NOMO-1 treated with dmso at 0.1 percent for 144 hours (cell line): ENCODE results near the gene FCMR.
"Not testable (repeated sequence)": the region's sequence is repeated elsewhere in the genome, so short reads cannot be mapped to it uniquely, and the experiment has no call there.

Experiments
- DNase-seq: peaks from one replicate; lab custom pipeline; 2025; ENCODE audit not compliant: unreplicated experiment; lab: John Stamatoyannopoulos, UW

FCMR gene

DNA sequence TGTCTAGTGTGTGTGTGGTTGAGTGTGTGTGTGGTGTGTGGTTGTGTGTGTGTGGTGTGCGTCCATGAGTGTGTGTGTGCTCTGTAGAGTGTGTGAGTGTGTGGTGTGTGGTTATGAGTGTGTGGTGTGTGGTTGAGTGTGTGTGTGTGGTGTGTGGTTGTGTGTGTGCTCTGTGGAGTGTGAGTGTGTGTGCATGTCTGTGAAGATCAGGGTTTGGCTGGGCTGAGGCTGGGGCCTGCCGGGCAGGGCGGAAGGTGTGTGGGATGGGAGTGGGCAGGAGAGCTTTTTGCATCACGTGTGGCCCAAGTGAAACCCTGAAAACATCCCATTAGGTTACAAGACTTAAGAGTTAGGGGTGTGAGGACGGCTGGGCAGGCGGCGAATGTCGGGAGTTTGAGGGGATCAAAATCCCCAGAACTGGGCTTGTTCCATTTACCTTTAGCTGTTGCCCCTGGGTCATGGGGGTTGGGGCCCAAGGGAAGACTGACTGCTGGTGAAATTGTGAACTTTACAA, 2.9 kb upstream of the FCMR start:
- DNase-seq: no peak

DNA sequence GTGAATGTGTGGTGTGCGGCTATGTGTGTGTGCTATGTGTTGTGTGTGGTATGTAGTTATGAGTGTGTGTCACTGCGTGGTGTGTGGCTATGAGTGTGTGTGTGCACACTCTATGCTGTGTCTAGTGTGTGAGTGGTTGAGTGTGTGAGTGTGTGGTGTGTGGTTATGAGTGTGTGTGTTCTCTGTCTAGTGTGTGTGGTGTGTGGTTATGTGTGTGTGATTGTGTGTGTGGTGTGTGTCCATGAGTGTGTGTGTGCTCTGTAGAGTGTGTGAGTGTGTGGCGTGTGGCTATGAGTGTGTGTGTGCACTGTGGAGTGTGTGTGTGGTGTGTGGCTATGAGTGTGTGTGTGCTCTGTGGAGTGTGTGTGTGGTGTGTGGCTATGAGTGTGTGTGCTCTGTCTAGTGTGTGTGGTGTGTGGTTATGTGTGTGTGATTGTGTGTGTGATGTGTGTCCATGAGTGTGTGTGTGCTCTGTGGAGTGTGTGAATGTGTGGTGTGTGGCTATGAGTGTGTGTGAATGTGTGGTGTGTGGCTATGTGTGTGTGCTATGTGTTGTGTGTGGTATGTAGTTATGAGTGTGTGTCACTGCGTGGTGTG, 2.3 kb upstream of the FCMR start:
- not testable (repeated sequence) for DNase-seq

DNA sequence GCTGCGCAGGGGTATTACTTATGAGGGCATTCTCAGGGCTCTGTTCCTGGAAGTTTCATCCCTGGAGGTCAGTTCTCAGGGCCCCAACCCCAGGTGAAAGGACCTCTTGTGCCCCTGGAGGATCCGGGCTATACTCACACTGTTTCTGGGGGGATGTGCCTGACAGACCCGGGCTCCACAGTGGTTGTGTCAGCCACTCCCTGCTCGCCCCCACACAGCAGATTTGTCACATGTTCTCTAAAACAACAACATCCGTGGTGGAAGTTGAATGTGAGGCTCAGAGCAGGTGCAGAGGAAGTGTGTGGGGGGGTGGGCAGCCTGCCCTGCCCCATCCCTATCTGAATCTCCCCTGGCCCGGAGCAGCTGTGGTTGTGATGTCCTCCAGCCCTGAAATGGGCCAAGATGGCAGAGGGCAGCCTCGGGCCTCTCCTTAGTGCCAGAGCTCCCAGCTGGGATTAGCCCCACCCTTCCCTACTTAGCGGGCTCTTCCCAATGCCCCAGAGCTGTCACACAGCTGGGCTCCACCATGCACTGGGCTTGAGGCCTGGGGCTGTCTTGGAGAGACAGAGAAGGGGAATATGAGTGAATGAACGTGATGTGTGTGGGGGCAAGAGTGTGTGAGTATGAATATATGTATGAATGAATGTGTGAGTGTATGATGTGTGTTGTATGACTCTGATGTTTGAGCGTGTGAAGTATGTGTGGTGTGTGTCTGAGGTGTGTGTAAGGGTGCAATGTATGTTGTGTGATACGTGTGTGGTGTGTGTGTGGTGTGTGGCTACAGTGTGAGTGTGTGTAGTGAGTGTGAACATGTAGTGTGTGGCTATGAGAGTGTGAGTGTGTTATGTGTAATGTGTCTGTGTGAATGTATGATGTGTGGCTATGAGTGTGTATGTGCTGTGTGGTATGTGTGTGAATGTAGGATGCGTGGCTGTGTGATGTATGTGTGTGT, 1.5 kb upstream of the FCMR start:
- no peak for DNase-seq

- DNase-seq: no peak
Observed at GRCh38 chr1:206922524-206922923, 783 bp upstream of the FCMR start.

DNA sequence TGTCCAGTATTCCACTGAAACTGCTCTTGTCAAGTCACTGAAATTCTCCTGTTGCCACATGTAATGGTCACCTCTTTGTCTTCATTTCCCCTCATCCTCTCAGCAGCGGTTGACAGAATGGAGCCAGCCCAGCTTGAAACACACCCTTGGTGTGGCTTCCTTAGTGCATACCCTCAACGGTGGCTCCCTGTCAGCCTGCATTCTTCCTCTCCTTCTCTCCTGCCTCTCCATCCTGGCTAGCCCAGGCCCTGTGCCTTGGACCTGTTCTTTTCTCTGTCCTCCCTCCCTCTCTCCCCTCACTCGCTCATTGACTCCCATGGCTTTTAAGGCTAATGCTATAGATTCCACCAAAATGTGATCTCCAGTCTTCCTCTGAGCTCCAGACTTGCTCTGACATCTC, 3.7 kb downstream of the FCMR start:
- no peak for DNase-seq

DNA sequence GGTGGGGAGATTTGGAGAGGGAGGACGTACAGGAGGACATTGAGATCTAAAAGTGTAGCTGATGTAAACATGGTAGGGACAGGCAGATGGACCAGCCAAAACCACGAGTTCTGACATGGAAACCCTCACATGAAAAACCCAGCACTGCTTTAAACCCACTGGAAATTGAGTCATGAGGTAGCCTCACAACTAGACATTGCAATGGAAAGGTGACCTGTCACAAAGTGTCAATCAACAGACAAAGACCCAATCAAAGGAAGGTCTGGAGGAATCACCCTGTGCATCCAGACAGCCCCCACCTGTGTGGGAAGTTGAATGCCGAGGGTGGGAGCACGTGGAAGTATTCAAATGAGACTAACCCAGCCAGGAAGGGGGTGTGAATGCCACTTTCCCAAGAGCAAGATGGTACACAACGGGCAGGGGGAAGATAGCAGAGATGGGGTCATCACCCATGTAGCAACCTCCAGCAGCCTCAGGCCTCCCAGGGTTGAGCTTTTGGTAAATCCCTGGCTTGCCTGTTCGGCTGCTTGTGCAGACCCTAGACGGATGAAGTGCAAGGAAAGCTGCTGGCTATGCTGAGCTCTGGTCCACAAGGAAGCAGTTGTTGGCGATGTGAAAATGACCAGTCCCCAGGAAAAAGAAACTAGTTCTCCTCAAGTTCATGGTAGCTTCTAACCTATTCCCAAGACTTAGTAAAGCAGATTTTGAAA, 5.6 kb downstream of the FCMR start:
- DNase-seq: no peak

- DNase-seq: no peak
Observed at GRCh38 chr1:206915030-206915735, 6.6 kb downstream of the FCMR start.

DNA sequence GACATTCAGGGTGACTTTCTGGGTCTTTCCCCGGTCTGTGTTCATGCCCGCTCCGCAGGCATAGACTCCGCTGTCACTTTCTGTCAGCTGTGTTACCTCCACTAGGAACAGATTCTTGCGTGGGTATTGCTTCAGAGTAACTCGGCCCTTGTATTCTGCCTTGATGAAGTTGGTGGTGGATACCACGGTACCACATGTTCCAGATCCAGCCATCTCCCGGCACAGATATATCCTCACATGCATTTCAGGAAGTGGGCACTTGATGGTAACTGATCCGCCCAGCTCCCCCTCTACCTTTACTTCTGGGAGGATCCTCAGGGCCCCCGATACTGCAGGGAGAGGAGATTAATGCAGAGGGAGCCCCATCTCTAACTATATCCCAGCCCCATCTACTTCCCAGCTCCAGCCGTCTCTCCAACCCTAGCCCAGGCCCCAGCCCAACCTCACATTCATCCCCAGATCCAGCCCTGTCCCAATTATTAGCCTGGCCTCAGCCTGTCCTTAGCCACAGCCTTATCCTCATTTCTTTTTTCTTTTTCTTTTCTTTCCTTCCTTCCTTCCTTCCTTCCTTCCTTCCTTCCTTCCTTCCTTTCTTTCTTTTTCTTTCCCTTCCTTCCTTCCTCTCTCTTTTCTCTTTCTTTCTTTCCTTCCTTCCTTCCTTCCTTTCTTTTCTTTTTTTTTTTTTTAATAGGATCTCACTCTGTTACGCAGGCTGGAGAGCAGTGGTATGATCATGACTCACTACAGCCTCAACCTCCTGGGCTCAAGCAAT, 7.8 kb downstream of the FCMR start:
- no peak for DNase-seq

DNA sequence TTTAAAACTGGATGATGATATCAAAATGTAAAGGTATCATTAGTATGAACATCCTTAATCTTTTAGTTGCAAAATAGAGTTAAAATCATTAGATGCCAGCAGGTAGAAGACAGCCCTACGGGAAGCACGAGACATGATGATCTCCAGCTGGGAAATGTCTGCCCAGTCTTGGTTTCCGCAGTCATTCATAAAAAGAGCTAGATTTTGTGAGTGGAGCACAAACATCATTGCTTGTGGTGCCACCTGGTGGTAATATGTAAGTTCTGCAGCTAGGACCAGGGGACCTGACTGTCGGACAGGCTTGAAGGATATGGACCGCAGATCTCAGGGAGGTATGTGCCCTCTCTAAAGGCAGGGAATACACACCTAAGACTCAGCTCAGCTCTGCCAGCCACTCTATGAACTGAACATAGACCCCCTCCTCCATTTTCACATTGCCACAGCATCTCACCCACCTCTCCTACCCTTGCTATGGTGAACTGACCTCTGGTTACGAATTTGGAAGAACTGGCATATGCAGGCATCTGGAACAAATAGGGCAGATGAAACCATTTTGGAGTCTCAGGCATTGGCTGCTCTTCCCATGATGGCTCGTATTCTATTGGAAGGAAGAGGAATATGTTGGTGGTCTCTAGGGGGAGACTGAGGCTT, 9.2 kb downstream of the FCMR start:
- peak; percentile 35 for DNase-seq

GRCh38 chr1:206911064-206911663, 10.6 kb downstream of the FCMR start:
- no peak for DNase-seq

DNA sequence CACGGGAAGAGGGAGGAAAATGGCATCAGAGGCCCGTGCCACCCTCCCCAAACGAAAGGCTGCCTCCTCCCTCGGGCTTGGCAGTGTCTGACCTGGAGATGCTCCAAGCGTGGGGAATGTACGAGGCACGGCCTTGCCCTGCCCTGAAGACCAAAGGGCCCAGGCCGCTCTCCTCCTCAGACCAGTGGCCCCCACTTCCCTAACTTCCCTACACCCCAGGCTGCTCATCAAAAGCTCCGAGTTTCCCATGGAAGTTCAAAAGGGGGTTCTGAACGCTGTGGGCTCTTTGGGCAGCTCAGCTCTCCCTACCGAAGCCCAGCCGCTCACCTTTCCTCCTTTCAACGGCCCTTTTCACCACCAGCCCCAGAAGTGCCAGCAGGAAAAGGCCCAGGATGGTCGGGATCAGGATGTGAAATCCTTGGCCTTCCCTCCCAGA, 11.8 kb downstream of the FCMR start:
- no peak for DNase-seq

- DNase-seq: no peak
Observed at GRCh38 chr1:206909161-206909882, 12.4 kb downstream of the FCMR start.

DNA sequence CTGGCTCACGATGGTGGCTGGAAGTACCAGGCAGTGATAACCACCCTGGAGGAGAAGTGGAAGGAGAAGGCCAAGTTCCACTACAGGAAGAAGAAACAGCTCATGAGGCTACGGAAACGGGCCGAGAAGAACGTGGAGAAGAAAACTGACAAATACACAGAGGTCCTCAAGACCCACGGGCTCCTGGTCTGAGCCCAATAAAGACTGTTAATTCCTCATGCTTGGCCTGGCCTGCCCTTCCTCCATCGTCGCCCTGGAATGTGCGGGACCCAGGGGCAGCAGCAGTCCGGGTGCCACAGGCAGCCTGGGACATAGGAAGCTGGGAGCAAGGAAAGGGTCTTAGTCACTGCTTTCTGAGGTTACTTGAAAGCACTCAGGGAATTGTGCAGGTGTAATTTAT, 13.7 kb downstream of the FCMR start:
- DNase-seq: no peak

DNA sequence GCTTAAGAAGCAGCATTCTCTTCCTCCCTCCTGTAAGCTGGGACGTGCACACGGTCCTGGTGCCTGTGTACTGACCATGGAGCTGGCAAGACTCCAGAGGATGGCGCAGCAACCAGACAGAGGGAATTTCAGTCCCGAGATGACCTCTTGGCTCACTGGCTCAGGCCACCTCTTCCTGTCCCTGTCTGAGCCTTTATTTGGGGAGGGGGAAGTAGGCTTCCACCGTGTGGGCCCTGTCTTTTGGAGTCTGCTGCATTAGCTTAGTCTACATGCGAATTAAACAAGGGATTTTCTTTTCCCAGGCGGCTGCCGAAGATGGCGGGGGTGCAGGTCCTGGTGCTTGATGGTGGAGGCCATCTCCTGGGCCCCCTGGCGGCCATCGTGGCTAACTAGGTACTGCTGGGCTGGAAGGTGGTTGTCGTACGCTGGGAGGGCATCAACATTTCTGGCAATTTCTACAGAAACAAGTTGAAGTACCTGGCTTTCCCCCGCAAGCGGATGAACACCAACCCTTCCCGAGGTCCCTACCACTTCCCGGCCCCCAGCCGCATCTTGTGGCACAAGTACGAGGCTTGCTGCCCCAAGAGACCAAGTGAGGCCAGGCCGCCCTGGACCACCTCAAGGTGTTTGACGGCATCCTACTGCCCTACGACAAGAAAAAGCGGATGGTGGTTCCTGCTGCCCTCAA, 14.3 kb downstream of the FCMR start:
- no peak for DNase-seq

- no peak for DNase-seq
Observed at GRCh38 chr1:206905295-206906164, 16.2 kb downstream of the FCMR start.

DNA sequence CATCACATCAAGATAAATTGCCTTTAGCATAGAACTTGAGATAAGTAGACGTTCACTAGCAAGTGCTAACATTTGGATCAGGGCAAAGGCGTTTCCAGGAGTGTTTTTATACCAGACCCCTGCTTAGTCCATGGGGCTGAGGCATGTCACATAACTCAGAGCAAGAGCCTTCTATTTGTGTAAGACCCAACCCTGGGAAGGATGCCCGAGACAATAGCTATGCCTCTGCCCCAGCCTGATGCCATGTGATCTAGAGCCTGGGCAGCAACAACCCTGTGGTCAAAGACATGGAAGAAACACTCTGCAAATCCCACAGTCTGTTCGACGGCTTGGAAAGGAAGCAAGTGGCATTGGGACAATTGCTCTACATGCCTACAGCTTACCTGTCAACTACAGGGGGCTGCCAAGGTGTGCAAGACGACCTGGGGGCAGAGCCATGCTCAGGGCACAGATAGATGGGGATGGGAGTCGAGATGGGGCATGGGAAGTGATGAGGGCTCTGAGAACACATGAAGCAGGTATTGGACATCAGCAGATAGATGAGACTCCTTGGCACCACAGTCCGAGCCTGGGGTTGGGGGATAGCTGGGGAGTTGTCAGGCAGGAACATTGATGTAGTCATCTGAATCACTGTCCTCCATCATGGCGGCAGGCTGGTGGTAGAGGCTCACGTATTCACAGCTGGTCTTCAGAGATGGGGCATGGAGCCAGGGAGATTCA, 17.2 kb downstream of the FCMR start:
- DNase-seq: no peak
